Adrenal gland (tissue), 5 donors: ENCODE data around the gene HECW1.

ENCODE experiments used
- POLR2A ChIP-seq, 2 donors: fragments of 450-650 bp; IDR thresholded peaks; one replicate each; pipeline ENCODE4 v1.6.1; 2017; ENCODE audit warnings: antibody characterized with exemption in 2 of 2, mild to moderate bottlenecking in 2 of 2, moderate library complexity in 1 of 2
- TF ChIP-seq, protein P1 (sequence below), 6 experiments: fragments of 450-650 bp in 4 of 6; fragments of 200-600 bp in 2 of 6; sonication (generic) in 1 of 6; IDR thresholded peaks; 1 replicate in 5 of 6; 2 replicates in 1 of 6; pipeline versions ENCODE4 v1.5.1 to v1.8.0; 2016 to 2021; ENCODE audit warnings: antibody characterized with exemption in 6 of 6, mild to moderate bottlenecking in 2 of 6, moderate library complexity in 1 of 6
- donor health status: DM: no; HTN: no; CAD: no.

GRCh38 chr7:43117861-43118260 lies 5.4 kb downstream of the HECW1 start:
- TF ChIP-seq, protein P1, sequence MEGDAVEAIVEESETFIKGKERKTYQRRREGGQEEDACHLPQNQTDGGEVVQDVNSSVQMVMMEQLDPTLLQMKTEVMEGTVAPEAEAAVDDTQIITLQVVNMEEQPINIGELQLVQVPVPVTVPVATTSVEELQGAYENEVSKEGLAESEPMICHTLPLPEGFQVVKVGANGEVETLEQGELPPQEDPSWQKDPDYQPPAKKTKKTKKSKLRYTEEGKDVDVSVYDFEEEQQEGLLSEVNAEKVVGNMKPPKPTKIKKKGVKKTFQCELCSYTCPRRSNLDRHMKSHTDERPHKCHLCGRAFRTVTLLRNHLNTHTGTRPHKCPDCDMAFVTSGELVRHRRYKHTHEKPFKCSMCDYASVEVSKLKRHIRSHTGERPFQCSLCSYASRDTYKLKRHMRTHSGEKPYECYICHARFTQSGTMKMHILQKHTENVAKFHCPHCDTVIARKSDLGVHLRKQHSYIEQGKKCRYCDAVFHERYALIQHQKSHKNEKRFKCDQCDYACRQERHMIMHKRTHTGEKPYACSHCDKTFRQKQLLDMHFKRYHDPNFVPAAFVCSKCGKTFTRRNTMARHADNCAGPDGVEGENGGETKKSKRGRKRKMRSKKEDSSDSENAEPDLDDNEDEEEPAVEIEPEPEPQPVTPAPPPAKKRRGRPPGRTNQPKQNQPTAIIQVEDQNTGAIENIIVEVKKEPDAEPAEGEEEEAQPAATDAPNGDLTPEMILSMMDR (IDR thresholded peaks at IDR 0.05), result no peak
- TF ChIP-seq POLR2A (IDR thresholded peaks at IDR 0.05), result no peak
